Activated CD8-positive, alpha-beta T cell treated with anti-CD3 and anti-CD28 coated beads for 36 hours (primary cell): ENCODE results near the gene ZNFX1. TPM values are rescaled to one million over a fixed set of nuclear protein-coding genes. Genes with fewer than 3 reads are reported as not detected.

ENCODE experiments used
- ATAC-seq: fragments of 200-7000 bp; cut with Tn5 transposase; one replicate; pipeline ENCODE4 v1.10.0; 2021; ENCODE audit warnings: mild to moderate bottlenecking, moderate library complexity
- CTCF ChIA-PET: fragments of 350-600 bp; sonication (Branson Sonifier 250); formaldehyde crosslinking; loops from one replicate; lab custom pipeline; 2021; ENCODE audit warnings: antibody characterized with exemption; lab: Charles Lee
- POLR2A ChIA-PET: fragments of 350-600 bp; sonication (Branson Sonifier 250); formaldehyde crosslinking; loops from one replicate; lab custom pipeline; 2021; ENCODE audit warnings: antibody characterized with exemption; lab: Charles Lee
- DNase-seq: peaks from one replicate; pipeline ENCODE4 v3.0.0-alpha.2; 2020
- H3K27ac Mint-ChIP-seq: one replicate; pipeline ENCODE4 v1.8.0; 2021; ENCODE audit warnings: mild to moderate bottlenecking, mixed read lengths
- H3K27me3 Mint-ChIP-seq: one replicate; pipeline ENCODE4 v1.8.0; 2021; ENCODE audit warnings: mixed read lengths
- H3K36me3 Mint-ChIP-seq: one replicate; pipeline ENCODE4 v1.8.0; 2021; ENCODE audit warnings: low read depth, mixed read lengths
- H3K4me1 Mint-ChIP-seq: one replicate; pipeline ENCODE4 v1.8.0; 2021; ENCODE audit warnings: low read depth, mixed read lengths
- H3K4me3 Mint-ChIP-seq: one replicate; pipeline ENCODE4 v1.8.0; 2021; ENCODE audit warnings: mild to moderate bottlenecking, moderate library complexity, mixed read lengths
- H3K9me3 Mint-ChIP-seq: one replicate; pipeline ENCODE4 v1.8.0; 2021; ENCODE audit warnings: mixed read lengths
- intact Hi-C: fragments of 100-400 bp; cut with micrococcal nuclease; formaldehyde crosslinking; loops from one replicate; pipeline ENCODE4 v1.10.0; 2022
- total RNA-seq, 2 experiments: library from RNA; stranded (reverse); gene quantifications; one replicate each; pipeline ENCODE4 v1.2.3, GENCODE V29; 2021
- TF ChIP-seq, protein P1 (sequence below): fragments of 200-600 bp; IDR thresholded peaks from one replicate; pipeline ENCODE4 v1.8.0; 2022; ENCODE audit warnings: antibody characterized with exemption, mild to moderate bottlenecking

ZNFX1 gene
- total RNA-seq, 2 experiments from 2014 or later, result 27.4 to 27.7 TPM

- peaks cover 10% of the 10 kb centered on the region for H3K4me1 Mint-ChIP-seq
- H3K36me3 Mint-ChIP-seq, result peaks cover 61% of the 10 kb centered on the region
- DNase-seq (no peak), ATAC-seq (no peak)
- CTCF ChIA-PET, result interaction anchor here (0.6 to 1.7 kb wide), 2 partner anchors 12 to 116 kb away, joined by 3 to 9 read pairs; no protein-coding TSS in a partner anchor
- POLR2A ChIA-PET, result interaction anchor here (0.6 to 0.7 kb wide), 2 partner anchors 15 to 280 kb away, joined by 3 read pairs; no protein-coding TSS in a partner anchor
- no peak overlapping the region for H3K4me3 Mint-ChIP-seq
- H3K9me3 Mint-ChIP-seq, result no peaks in the 10 kb centered on the region
- no peaks in the 10 kb centered on the region for H3K27me3 Mint-ChIP-seq
- TF ChIP-seq, protein P1, sequence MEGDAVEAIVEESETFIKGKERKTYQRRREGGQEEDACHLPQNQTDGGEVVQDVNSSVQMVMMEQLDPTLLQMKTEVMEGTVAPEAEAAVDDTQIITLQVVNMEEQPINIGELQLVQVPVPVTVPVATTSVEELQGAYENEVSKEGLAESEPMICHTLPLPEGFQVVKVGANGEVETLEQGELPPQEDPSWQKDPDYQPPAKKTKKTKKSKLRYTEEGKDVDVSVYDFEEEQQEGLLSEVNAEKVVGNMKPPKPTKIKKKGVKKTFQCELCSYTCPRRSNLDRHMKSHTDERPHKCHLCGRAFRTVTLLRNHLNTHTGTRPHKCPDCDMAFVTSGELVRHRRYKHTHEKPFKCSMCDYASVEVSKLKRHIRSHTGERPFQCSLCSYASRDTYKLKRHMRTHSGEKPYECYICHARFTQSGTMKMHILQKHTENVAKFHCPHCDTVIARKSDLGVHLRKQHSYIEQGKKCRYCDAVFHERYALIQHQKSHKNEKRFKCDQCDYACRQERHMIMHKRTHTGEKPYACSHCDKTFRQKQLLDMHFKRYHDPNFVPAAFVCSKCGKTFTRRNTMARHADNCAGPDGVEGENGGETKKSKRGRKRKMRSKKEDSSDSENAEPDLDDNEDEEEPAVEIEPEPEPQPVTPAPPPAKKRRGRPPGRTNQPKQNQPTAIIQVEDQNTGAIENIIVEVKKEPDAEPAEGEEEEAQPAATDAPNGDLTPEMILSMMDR, result no peak
- intact Hi-C loops, result no loop called here
- no peak overlapping the region for H3K27ac Mint-ChIP-seq
Measured at GRCh38 chr20:49229381-49229780, 48.5 kb downstream of the ZNFX1 start.

DNA sequence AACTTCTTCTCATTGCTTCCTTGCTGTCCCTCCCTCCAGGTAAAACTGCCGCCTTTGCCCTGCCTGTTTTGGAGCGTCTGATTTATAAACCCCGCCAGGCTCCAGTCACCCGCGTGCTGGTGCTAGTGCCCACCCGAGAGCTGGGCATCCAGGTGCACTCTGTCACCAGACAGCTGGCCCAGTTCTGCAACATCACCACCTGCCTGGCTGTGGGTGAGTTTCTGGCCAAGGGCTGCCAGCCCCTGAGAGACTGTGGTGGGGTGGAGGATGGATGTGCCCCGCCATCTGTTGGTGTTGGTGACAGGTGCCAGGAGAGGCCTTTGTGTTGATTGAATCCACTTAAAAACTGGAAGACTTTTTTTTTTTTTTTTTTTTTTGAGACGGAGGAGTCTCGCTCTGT, 49.2 kb downstream of the ZNFX1 start:
- H3K27ac Mint-ChIP-seq, result no peak overlapping the region
- TF ChIP-seq, protein P1, result no peak
- DNase-seq, result no peak
- no peak for ATAC-seq
- H3K36me3 Mint-ChIP-seq, result peaks cover 59% of the 10 kb centered on the region
- peaks cover 10% of the 10 kb centered on the region for H3K4me1 Mint-ChIP-seq
- H3K9me3 Mint-ChIP-seq, result no peaks in the 10 kb centered on the region
- CTCF ChIA-PET, result interaction anchor here (0.6 to 0.8 kb wide), 2 partner anchors 12 to 117 kb away, joined by 3 to 5 read pairs; no protein-coding TSS in a partner anchor
- H3K4me3 Mint-ChIP-seq, result no peak overlapping the region
- POLR2A ChIA-PET, result interaction anchor here (0.7 kb wide), 1 partner anchor 279 kb away, joined by 3 read pairs; no protein-coding TSS in a partner anchor
- no peaks in the 10 kb centered on the region for H3K27me3 Mint-ChIP-seq
- intact Hi-C loops, result no loop called here

- ATAC-seq (no peak), DNase-seq (no peak)
- intact Hi-C loops, result no loop called here
- H3K9me3 Mint-ChIP-seq, result no peaks in the 10 kb centered on the region
- H3K27me3 Mint-ChIP-seq, result no peaks in the 10 kb centered on the region
- H3K4me1 Mint-ChIP-seq, result peaks cover 9% of the 10 kb centered on the region
- H3K36me3 Mint-ChIP-seq, result peaks cover 62% of the 10 kb centered on the region
- ChIA-PET CTCF (no interaction called here), POLR2A (no interaction called here)
- H3K27ac Mint-ChIP-seq, result peak overlapping the region; percentile 13
- H3K4me3 Mint-ChIP-seq, result no peak overlapping the region
- TF ChIP-seq, protein P1, result no peak
Measured at GRCh38 chr20:49225896-49226295, 52.0 kb downstream of the ZNFX1 start.

GRCh38 chr20:49219924-49220831, 57.7 kb downstream of the ZNFX1 start:
- H3K36me3 Mint-ChIP-seq, result peaks cover 31% of the 10 kb centered on the region
- peak; percentile 17 for DNase-seq
- ATAC-seq, result no peak
- peak overlapping the region; percentile 95 for H3K27ac Mint-ChIP-seq
- TF ChIP-seq, protein P1, result no peak
- CTCF ChIA-PET, result interaction anchor here (6.7 kb wide), 1 partner anchor 86 kb away, joined by 123 read pairs; no protein-coding TSS in a partner anchor
- POLR2A ChIA-PET, result interaction anchor here (0.6 kb wide), 1 partner anchor 32 kb away, joined by 3 read pairs; no protein-coding TSS in a partner anchor
- H3K4me3 Mint-ChIP-seq, result peak overlapping the region; percentile 88
- intact Hi-C loops, result loop anchor here (5.0 kb wide), 1 partner anchor 38 kb away; no protein-coding TSS in a partner anchor
- H3K4me1 Mint-ChIP-seq, result peaks cover 24% of the 10 kb centered on the region
- no peaks in the 10 kb centered on the region for H3K9me3 Mint-ChIP-seq
- no peaks in the 10 kb centered on the region for H3K27me3 Mint-ChIP-seq
